GM23248 (cell line): ENCODE data around the gene SPATA2L. TPM values are rescaled to one million over a fixed set of nuclear protein-coding genes. Genes with fewer than 3 reads are reported as not detected.

Experiments used
- DNase-seq: peaks from one replicate; pipeline ENCODE4 v3.0.0-alpha.2; 2015
- H2AFZ ChIP-seq: fragments of 200-600 bp; sonication (generic); 2 replicates; pipeline ENCODE4 v1.6.1; 2016; ENCODE audit warnings: antibody characterized with exemption
- H3F3A ChIP-seq: fragments of 200-600 bp; sonication (generic); 2 replicates; pipeline ENCODE4 v1.6.1; 2016; ENCODE audit warnings: mild to moderate bottlenecking, antibody characterized with exemption, mixed run types; ENCODE audit not compliant: insufficient read depth
- H3K27ac ChIP-seq: fragments of 200-600 bp; sonication (generic); 2 replicates; pipeline ENCODE4 v1.5.1; 2016; ENCODE audit warnings: mild to moderate bottlenecking
- H3K27me3 ChIP-seq: fragments of 200-600 bp; sonication (generic); replicated peaks from 2 replicates; pipeline ENCODE4 v1.6.1; 2016; ENCODE audit warnings: mild to moderate bottlenecking; ENCODE audit not compliant: insufficient read depth
- H3K36me3 ChIP-seq: fragments of 200-600 bp; sonication (generic); 2 replicates; pipeline ENCODE4 v1.6.1; 2016; ENCODE audit warnings: low read depth, mild to moderate bottlenecking
- H3K4me1 ChIP-seq: fragments of 200-600 bp; sonication (generic); 2 replicates; pipeline ENCODE4 v1.6.1; 2016; ENCODE audit warnings: mild to moderate bottlenecking; ENCODE audit not compliant: insufficient read depth
- H3K4me2 ChIP-seq: fragments of 200-600 bp; sonication (generic); one replicate; pipeline ENCODE4 v1.6.1; 2016; ENCODE audit warnings: mild to moderate bottlenecking; ENCODE audit not compliant: unreplicated experiment
- H3K4me3 ChIP-seq: fragments of 200-600 bp; sonication (generic); 2 replicates; pipeline ENCODE4 v1.5.1; 2016; ENCODE audit warnings: mild to moderate bottlenecking
- H3K79me2 ChIP-seq: fragments of 200-600 bp; sonication (generic); 2 replicates; pipeline ENCODE4 v1.6.1; 2016; ENCODE audit warnings: mild to moderate bottlenecking; ENCODE audit not compliant: insufficient read depth
- H3K9ac ChIP-seq: fragments of 200-600 bp; sonication (generic); 2 replicates; pipeline ENCODE4 v1.6.1; 2016; ENCODE audit warnings: mild to moderate bottlenecking
- H3K9me2 ChIP-seq: fragments of 200-600 bp; sonication (generic); 2 replicates; pipeline ENCODE4 v1.6.1; 2016; ENCODE audit warnings: mixed run types, mild to moderate bottlenecking, moderate library complexity; ENCODE audit not compliant: insufficient read depth
- H3K9me3 ChIP-seq: fragments of 200-600 bp; sonication (generic); one replicate; pipeline ENCODE4 v1.6.1; 2017; ENCODE audit warnings: low read depth
- H4K20me1 ChIP-seq: fragments of 200-600 bp; sonication (generic); 2 replicates; pipeline ENCODE4 v1.6.0; 2016; ENCODE audit not compliant: insufficient read depth
- EZH2 ChIP-seq: fragments of 200-600 bp; sonication (generic); IDR thresholded peaks from 2 replicates; pipeline ENCODE4 v1.6.1; 2018; ENCODE audit warnings: antibody characterized with exemption, mild to moderate bottlenecking; ENCODE audit not compliant: insufficient read depth, poor library complexity, severe bottlenecking
- EZH2phosphoT487 ChIP-seq: fragments of 200-600 bp; sonication (generic); IDR thresholded peaks from 2 replicates; pipeline ENCODE4 v1.6.1; 2018; ENCODE audit warnings: antibody characterized with exemption, moderate library complexity, mild to moderate bottlenecking, low read depth; ENCODE audit not compliant: insufficient read depth
- WGBS, 2 experiments: methylation state at CpG; one replicate each; pipeline ENCODE4 v1.1.6; 2015 to 2017; ENCODE audit warnings: low lambda C conversion rate in 2 of 2, low coverage in 1 of 2; ENCODE audit errors: missing lambda C conversion rate in 2 of 2; 5-methylcytosine and 5-hydroxymethylcytosine counted together
- in situ Hi-C: fragments of 300-500 bp; cut with MboI; formaldehyde crosslinking; loops from 2 replicates; pipeline ENCODE4 v1.15.0; 2020
- polyA plus RNA-seq: library from polyadenylated mRNA; unstranded; fragments of >200 nt; fragmentation: Nextera tagmentation; extraction: Ambion mirVana; gene quantifications from 2 replicates; pipeline ENCODE4 v1.2.1, GENCODE V29; 2016
- total RNA-seq: library from RNA; depleted of rRNA; stranded (reverse); fragments of >200 nt; shearing (Covaris generic); gene quantifications from 2 replicates; pipeline ENCODE4 v1.2.3, GENCODE V29; 2014

SPATA2L gene
- total and polyA plus RNA-seq, 2 experiments from 2014 or later, result 12.7 to 27.5 TPM

DNA sequence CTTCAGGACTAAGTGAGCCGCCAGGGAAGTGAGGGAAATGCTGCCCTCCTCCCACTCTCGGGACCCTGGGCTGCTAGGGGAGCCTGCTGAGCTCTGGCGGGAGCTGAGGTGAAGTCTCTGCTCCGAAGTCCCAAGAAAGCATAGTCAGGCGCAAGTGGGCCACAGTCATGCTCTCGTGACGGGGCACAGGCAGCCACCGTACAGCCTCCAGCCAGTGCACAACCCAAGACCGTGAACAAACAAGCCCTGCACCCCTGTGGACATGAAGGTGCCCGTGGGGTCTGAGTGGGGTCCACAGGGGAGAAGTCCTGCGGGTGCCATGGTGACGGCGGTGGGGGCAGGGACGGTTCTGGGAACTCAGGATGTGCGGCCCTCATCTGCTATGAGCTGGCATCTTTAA lies 44.5 kb upstream of the SPATA2L start:
- Histone ChIP-seq H3K4me1 (no peaks in the 10 kb centered on the region), H4K20me1 (no peaks in the 10 kb centered on the region), H3K4me2 (no peak overlapping the region), H3F3A (peaks cover 3% of the 10 kb centered on the region; the same call in 1 of the 2 replicates), H2AFZ (no peak overlapping the region), H3K79me2 (no peaks in the 10 kb centered on the region), H3K27ac (no peak overlapping the region), H3K36me3 (no peaks in the 10 kb centered on the region), H3K9ac (no peak overlapping the region), H3K4me3 (no peak overlapping the region), H3K9me3 (no peaks in the 10 kb centered on the region), H3K9me2 (no peaks in the 10 kb centered on the region), H3K27me3 (no peaks in the 10 kb centered on the region)
- whole genome bisulfite sequencing, 2 experiments, result 91 to 96% methylated on average over 15 of the region's 15 CpGs
- DNase-seq, result no peak
- in situ Hi-C loops, result no loop called here
- TF ChIP-seq EZH2phosphoT487, result no peak
- no peak for TF ChIP-seq EZH2

DNA sequence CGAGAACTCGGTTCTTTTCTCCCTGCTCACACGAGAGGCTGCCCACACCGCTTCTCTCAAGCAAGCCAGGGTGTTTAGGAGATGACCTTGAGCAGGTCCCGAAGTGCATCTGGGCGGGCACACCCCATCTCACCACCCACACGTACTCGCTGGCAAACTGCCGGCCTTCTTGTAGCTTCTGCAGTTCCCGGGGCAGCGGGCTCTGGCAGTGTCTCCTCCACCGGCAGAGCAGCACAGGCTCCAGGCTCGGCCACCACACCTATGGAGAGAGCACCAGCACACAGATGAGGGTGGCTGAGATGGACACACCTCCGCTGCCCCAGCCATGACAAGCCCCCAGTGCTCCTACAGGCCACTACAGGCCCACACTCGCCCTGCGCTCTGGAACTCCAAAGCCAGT lies 43.3 kb upstream of the SPATA2L start:
- in situ Hi-C loops, result no loop called here
- TF ChIP-seq EZH2phosphoT487 (no peak), EZH2 (no peak)
- DNase-seq, result no peak
- no peaks in the 10 kb centered on the region for H3K9me3 ChIP-seq
- no peaks in the 10 kb centered on the region for H3K27me3 ChIP-seq
- peaks cover 5% of the 10 kb centered on the region; the same call in 1 of the 2 replicates for H3F3A ChIP-seq
- no peaks in the 10 kb centered on the region for H3K4me1 ChIP-seq
- no peaks in the 10 kb centered on the region for H3K9me2 ChIP-seq
- WGBS, 2 experiments, result 95 to 97% methylated on average over 16 of the region's 16 CpGs
- H3K27ac ChIP-seq, result no peak overlapping the region
- H3K4me3 ChIP-seq, result no peak overlapping the region
- no peak overlapping the region for H3K9ac ChIP-seq
- no peaks in the 10 kb centered on the region for H3K79me2 ChIP-seq
- H3K36me3 ChIP-seq, result no peaks in the 10 kb centered on the region
- H2AFZ ChIP-seq, result no peak overlapping the region
- no peak overlapping the region for H3K4me2 ChIP-seq
- no peaks in the 10 kb centered on the region for H4K20me1 ChIP-seq

DNA sequence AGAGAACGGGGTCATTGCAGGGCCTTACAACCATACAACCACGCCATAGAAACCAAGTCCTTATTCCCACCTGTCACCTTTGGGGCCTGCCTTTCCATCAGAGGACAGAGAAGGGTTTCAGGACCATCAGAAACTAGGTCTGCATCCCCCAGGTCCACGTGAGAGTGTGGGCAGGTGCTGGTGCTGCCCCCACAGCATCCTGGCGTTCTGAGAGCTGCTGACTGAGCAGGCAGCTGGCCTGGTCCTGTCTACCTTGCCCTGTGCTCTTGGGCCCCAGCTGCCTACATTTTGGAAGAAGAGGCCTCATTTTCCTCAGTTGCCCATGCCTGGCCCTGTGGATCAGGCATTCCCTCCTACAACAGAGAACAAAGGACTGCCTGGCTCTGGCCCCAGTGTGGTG lies 41.4 kb upstream of the SPATA2L start:
- TF ChIP-seq EZH2, result no peak
- TF ChIP-seq EZH2phosphoT487, result no peak
- Histone ChIP-seq H2AFZ (no peak overlapping the region), H3K4me1 (no peaks in the 10 kb centered on the region), H3K27me3 (no peaks in the 10 kb centered on the region), H3K4me3 (no peak overlapping the region), H3K27ac (no peak overlapping the region), H3K9me2 (no peaks in the 10 kb centered on the region), H4K20me1 (no peaks in the 10 kb centered on the region), H3F3A (peaks cover 5% of the 10 kb centered on the region; the same call in 1 of the 2 replicates), H3K79me2 (no peaks in the 10 kb centered on the region), H3K9me3 (no peaks in the 10 kb centered on the region), H3K9ac (no peak overlapping the region), H3K36me3 (peaks cover 12% of the 10 kb centered on the region; the same call in 1 of the 2 replicates), H3K4me2 (no peak overlapping the region)
- WGBS, 2 experiments, result 93% methylated on average over 4 of the region's 4 CpGs
- DNase-seq, result no peak
- in situ Hi-C loops, result no loop called here

DNA sequence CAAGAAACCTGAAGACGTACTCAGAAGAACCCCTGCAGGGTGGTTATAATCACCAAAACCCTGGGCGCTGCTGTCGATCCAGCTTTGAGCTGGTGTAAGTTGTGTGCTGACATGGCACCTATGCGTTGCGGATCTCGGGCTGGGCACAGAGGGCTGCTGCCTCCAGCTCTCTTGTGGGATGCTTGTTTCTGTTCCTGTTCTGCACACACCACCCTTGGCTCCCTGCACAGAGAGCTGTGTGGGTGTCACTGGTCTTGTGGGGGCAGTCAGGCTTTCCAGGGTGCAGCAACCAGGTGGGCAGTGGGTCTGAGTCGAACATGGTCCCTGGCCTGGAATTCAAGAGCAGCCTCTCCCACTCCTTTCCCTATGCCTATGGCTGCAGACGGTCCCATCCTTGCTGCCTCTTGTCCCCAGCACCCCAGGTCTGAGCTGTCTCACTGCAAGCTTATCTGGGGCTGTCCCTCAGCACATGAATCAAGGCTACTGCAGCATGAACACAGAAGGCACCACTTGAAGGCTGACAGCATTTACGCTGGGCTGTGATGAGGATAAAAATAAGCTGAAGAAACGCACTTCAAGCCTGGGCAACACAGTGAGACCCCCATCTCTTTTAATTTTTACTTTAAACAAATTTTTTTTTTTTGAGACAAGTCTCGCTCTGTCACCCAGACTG lies 40.0 kb upstream of the SPATA2L start:
- H3F3A ChIP-seq, result peaks cover 5% of the 10 kb centered on the region; the same call in 1 of the 2 replicates
- no peaks in the 10 kb centered on the region for H3K9me3 ChIP-seq
- no peak overlapping the region for H3K4me2 ChIP-seq
- H3K79me2 ChIP-seq, result no peaks in the 10 kb centered on the region
- no peak overlapping the region for H3K9ac ChIP-seq
- 87 to 90% methylated on average over 11 of the region's 11 CpGs for WGBS, 2 experiments
- H3K36me3 ChIP-seq, result peaks cover 17% of the 10 kb centered on the region; the same call in 1 of the 2 replicates
- no peak overlapping the region for H3K4me3 ChIP-seq
- no peak overlapping the region for H3K27ac ChIP-seq
- no peak overlapping the region for H2AFZ ChIP-seq
- H3K9me2 ChIP-seq, result no peaks in the 10 kb centered on the region
- DNase-seq, result no peak
- no peak for TF ChIP-seq EZH2phosphoT487
- no peaks in the 10 kb centered on the region for H3K27me3 ChIP-seq
- no peaks in the 10 kb centered on the region for H4K20me1 ChIP-seq
- no peaks in the 10 kb centered on the region for H3K4me1 ChIP-seq
- in situ Hi-C loops, result no loop called here

DNA sequence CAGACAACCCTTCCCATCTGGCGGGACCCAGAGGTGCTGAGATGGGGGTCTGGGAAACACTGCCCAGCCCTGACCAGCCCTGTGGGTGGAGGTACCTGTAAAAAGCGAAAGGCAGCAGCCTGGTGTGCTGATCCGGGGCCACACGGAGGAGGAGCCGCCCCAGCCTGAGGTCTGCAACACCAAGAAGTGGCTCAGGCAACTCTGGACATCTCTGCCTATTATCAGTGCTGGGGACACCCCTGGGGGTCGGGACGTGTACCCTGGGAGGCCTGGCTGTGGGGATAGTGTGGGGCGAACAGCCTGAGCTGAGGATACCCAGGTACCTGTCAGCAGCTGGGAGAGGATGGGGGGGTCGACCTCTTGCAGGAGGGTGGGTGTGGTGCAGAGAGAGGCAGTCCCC lies 37.9 kb upstream of the SPATA2L start:
- WGBS, 2 experiments, result 96 to 97% methylated on average over 9 of the region's 9 CpGs
- Histone ChIP-seq H3K27me3 (no peaks in the 10 kb centered on the region), H3K9me2 (no peaks in the 10 kb centered on the region), H3K4me2 (no peak overlapping the region), H3K79me2 (no peaks in the 10 kb centered on the region; the same call in 1 of the 2 replicates), H3K9me3 (no peaks in the 10 kb centered on the region), H3F3A (peaks cover 5% of the 10 kb centered on the region; the same call in 1 of the 2 replicates), H3K4me1 (no peaks in the 10 kb centered on the region), H3K4me3 (no peak overlapping the region), H3K9ac (no peak overlapping the region), H4K20me1 (no peaks in the 10 kb centered on the region), H3K27ac (no peak overlapping the region), H2AFZ (no peak overlapping the region), H3K36me3 (peaks cover 35% of the 10 kb centered on the region; the same call in 1 of the 2 replicates)
- DNase-seq, result no peak
- TF ChIP-seq EZH2 (no peak), EZH2phosphoT487 (no peak)
- in situ Hi-C loops, result no loop called here
